Thymus (tissue), 11 donors: ENCODE measurements around the gene CLSTN1. TPM values are rescaled to one million over a fixed set of nuclear protein-coding genes. Genes with fewer than 3 reads are reported as not detected.
A peak's percentile ranks its signal among the peaks of the same experiment; 100 is the strongest.
"Not testable (repeated sequence)": the region's sequence is repeated elsewhere in the genome, so short reads cannot be mapped to it uniquely, and the experiment has no call there.

Experiments used
- DNase-seq, 9 donors: peaks; one replicate each; pipeline ENCODE4 v3.0.0-alpha.2; 2013; ENCODE audit warnings: low spot score in 9 of 9, low read depth in 6 of 9, missing footprints in 1 of 9
- H3K27ac ChIP-seq, 2 donors: one replicate each; pipeline ENCODE4 v1.5.1; 2013; ENCODE audit warnings: control low read depth in 1 of 2, low read depth in 1 of 2, low read length in 1 of 2, mild to moderate bottlenecking in 1 of 2, moderate library complexity in 1 of 2
- H3K27me3 ChIP-seq, 2 donors: one replicate each; pipeline ENCODE4 v1.5.1; 2013; ENCODE audit warnings: low read length in 1 of 2; ENCODE audit not compliant: control insufficient read depth in 2 of 2, insufficient read depth in 1 of 2
- H3K36me3 ChIP-seq, 2 donors: one replicate each; pipeline ENCODE4 v1.5.1; 2013; ENCODE audit warnings: low read length in 1 of 2, mild to moderate bottlenecking in 1 of 2, moderate library complexity in 1 of 2; ENCODE audit not compliant: control insufficient read depth in 2 of 2, insufficient read depth in 2 of 2
- H3K4me1 ChIP-seq, 2 donors: one replicate each; pipeline ENCODE4 v1.5.1; 2013; ENCODE audit warnings: low read length in 2 of 2; ENCODE audit not compliant: control insufficient read depth in 2 of 2, insufficient read depth in 2 of 2
- H3K4me3 ChIP-seq, 2 donors: one replicate each; pipeline ENCODE4 v1.5.1; 2013; ENCODE audit warnings: low read length in 2 of 2, control low read depth in 1 of 2, mild to moderate bottlenecking in 1 of 2
- H3K9me3 ChIP-seq, 2 donors: one replicate each; pipeline ENCODE4 v1.5.1; 2013; ENCODE audit warnings: low read length in 1 of 2, mild to moderate bottlenecking in 1 of 2; ENCODE audit not compliant: control insufficient read depth in 2 of 2, insufficient read depth in 1 of 2
- WGBS: extraction: QIAGEN DNeasy Blood & Tissue Kit; methylation state at CpG from one replicate; pipeline ENCODE4 v1.1.7; 2013; 5-methylcytosine and 5-hydroxymethylcytosine counted together
- polyA plus RNA-seq: library from polyadenylated mRNA; stranded (reverse); fragments of 200-250 nt; gene quantifications from one replicate; pipeline ENCODE4 v1.2.3, GENCODE V29; 2013
- total RNA-seq: library from RNA; stranded (reverse); fragments of 120-200 nt; gene quantifications from one replicate; pipeline ENCODE4 v1.2.4, GENCODE V29; 2013
- donor health status: healthy.

CLSTN1 gene
- total and polyA plus RNA-seq, 2 donors, result 27.0 to 63.1 TPM

GRCh38 chr1:9803003-9803918 is 20.5 kb downstream of the CLSTN1 start:
- WGBS, result 98% methylated on average over 13 of the region's 13 CpGs
- not testable (repeated sequence) for H3K4me3 ChIP-seq, H3K36me3 ChIP-seq, DNase-seq, H3K27me3 ChIP-seq, H3K27ac ChIP-seq, H3K9me3 ChIP-seq
- H3K4me1 ChIP-seq, result peaks cover 3 to 16% of the 10 kb centered on the region in 2 donors

GRCh38 chr1:9801909-9802308 is 21.9 kb downstream of the CLSTN1 start:
- Histone ChIP-seq H3K4me3 (no peak overlapping the region), H3K27ac (no peak overlapping the region), H3K27me3 (no peaks in the 10 kb centered on the region), H3K36me3 (peaks cover 0 to under 1% of the 10 kb centered on the region in 2 donors), H3K4me1 (peaks cover 0 to 14% of the 10 kb centered on the region in 2 donors), H3K9me3 (no peaks in the 10 kb centered on the region)
- WGBS, result 98% methylated on average over 1 of the region's 1 CpG
- no peak for DNase-seq

GRCh38 chr1:9798236-9799130 is 25.3 kb downstream of the CLSTN1 start:
- no peak for DNase-seq
- Histone ChIP-seq H3K27ac (peak overlapping the region in 1 of 2 donors; percentile 2), H3K36me3 (no peaks in the 10 kb centered on the region), H3K27me3 (no peaks in the 10 kb centered on the region), H3K4me3 (no peak overlapping the region), H3K9me3 (no peaks in the 10 kb centered on the region), H3K4me1 (peaks cover 0 to 18% of the 10 kb centered on the region in 2 donors)
- WGBS, result 96% methylated on average over 11 of the region's 11 CpGs

GRCh38 chr1:9797049-9797448 is 26.7 kb downstream of the CLSTN1 start:
- H3K27ac ChIP-seq, result no peak overlapping the region
- DNase-seq, result no peak
- peaks cover 0 to 30% of the 10 kb centered on the region in 2 donors for H3K4me1 ChIP-seq

GRCh38 chr1:9794081-9794480 is 29.7 kb downstream of the CLSTN1 start:
- no peak for DNase-seq
- H3K4me1 ChIP-seq, result peaks cover 0 to 29% of the 10 kb centered on the region in 2 donors
- 96% methylated on average over 6 of the region's 6 CpGs for WGBS
- H3K4me3 ChIP-seq, result no peak overlapping the region
- H3K9me3 ChIP-seq, result no peaks in the 10 kb centered on the region
- no peaks in the 10 kb centered on the region for H3K36me3 ChIP-seq
- no peak overlapping the region for H3K27ac ChIP-seq
- H3K27me3 ChIP-seq, result no peaks in the 10 kb centered on the region

More at GRCh38 chr1:9797049-9797448, 26.7 kb downstream of the CLSTN1 start:
- Histone ChIP-seq H3K9me3 (no peaks in the 10 kb centered on the region), H3K4me3 (no peak overlapping the region), H3K27me3 (no peaks in the 10 kb centered on the region), H3K36me3 (no peaks in the 10 kb centered on the region)

- no peak for DNase-seq
- no peaks in the 10 kb centered on the region for H3K36me3 ChIP-seq
- no peaks in the 10 kb centered on the region for H3K27me3 ChIP-seq
- H3K27ac ChIP-seq, result peak overlapping the region in 1 of 2 donors; percentile 16
- H3K4me1 ChIP-seq, result peaks cover 0 to 31% of the 10 kb centered on the region in 2 donors
- H3K9me3 ChIP-seq, result no peaks in the 10 kb centered on the region
- WGBS, result 89% methylated on average over 15 of the region's 15 CpGs
- H3K4me3 ChIP-seq, result no peak overlapping the region
Observed at GRCh38 chr1:9793291-9793690, 30.5 kb downstream of the CLSTN1 start.

GRCh38 chr1:9792156-9793042 is 31.4 kb downstream of the CLSTN1 start:
- WGBS, result 93% methylated on average over 14 of the region's 14 CpGs
- no peak overlapping the region for H3K27ac ChIP-seq
- no peak for DNase-seq
- H3K36me3 ChIP-seq, result no peaks in the 10 kb centered on the region
- no peak overlapping the region for H3K4me3 ChIP-seq
- H3K9me3 ChIP-seq, result no peaks in the 10 kb centered on the region
- H3K4me1 ChIP-seq, result peaks cover 7 to 35% of the 10 kb centered on the region in 2 donors
- H3K27me3 ChIP-seq, result no peaks in the 10 kb centered on the region

- WGBS, result 98% methylated on average over 4 of the region's 4 CpGs
- H3K4me1 ChIP-seq, result peaks cover 16 to 47% of the 10 kb centered on the region in 2 donors
- H3K27me3 ChIP-seq, H3K27ac ChIP-seq, H3K36me3 ChIP-seq, H3K9me3 ChIP-seq, H3K4me3 ChIP-seq, DNase-seq: not testable (repeated sequence)
Observed at GRCh38 chr1:9789700-9790099, 34.1 kb downstream of the CLSTN1 start.
